ENCODE results near the gene SCIN.
A peak's percentile ranks its signal among the peaks of the same experiment; 100 is the strongest.

SCIN gene

GRCh38 chr7:12623885-12624498 is 53.5 kb downstream of the SCIN start:
- H2AFZ ChIP-seq (ENCODE audit: low read depth) = 0 out of 2 replicates have a peak overlapping the region, but pooled peaks have one; percentile 6
- no peak overlapping the region for H3K27ac ChIP-seq

GRCh38 chr7:12625836-12626235 is 55.3 kb downstream of the SCIN start:
- Histone ChIP-seq H3K4me1 (ENCODE audit: low read depth, poor library complexity, severe bottlenecking) (no peaks in the 10 kb centered on the region), H3K36me3 (ENCODE audit: insufficient read depth) (no peaks in the 10 kb centered on the region), H3K27me3 (ENCODE audit: insufficient read depth, low read depth) (no peaks in the 10 kb centered on the region), H3K4me3 (IDR thresholded peaks at IDR 0.05; ENCODE audit: insufficient read depth, low read depth, low read length) (no peak overlapping the region), H3K27ac (no peak overlapping the region), H4K20me1 (ENCODE audit: insufficient read depth) (no peaks in the 10 kb centered on the region), H3K79me2 (ENCODE audit: insufficient read depth, low read depth) (no peaks in the 10 kb centered on the region), H2AFZ (ENCODE audit: low read depth) (no peak overlapping the region), H3K4me2 (no peak overlapping the region), H3K9ac (no peak overlapping the region)
- no peak for TF ChIP-seq CTCF (conservative IDR thresholded peaks at IDR 0.05; ENCODE audit: low read depth, low read length)

More at GRCh38 chr7:12623885-12624498, 53.5 kb downstream of the SCIN start:
- Histone ChIP-seq H3K27me3 (ENCODE audit: insufficient read depth, low read depth) (no peaks in the 10 kb centered on the region), H3K9ac (no peak overlapping the region), H4K20me1 (ENCODE audit: insufficient read depth) (no peaks in the 10 kb centered on the region), H3K4me3 (IDR thresholded peaks at IDR 0.05; ENCODE audit: insufficient read depth, low read depth, low read length) (no peak overlapping the region), H3K4me2 (no peak overlapping the region; the same call in 1 of the 2 replicates), H3K79me2 (ENCODE audit: insufficient read depth, low read depth) (no peaks in the 10 kb centered on the region), H3K36me3 (ENCODE audit: insufficient read depth) (no peaks in the 10 kb centered on the region), H3K4me1 (ENCODE audit: low read depth, poor library complexity, severe bottlenecking) (no peaks in the 10 kb centered on the region)
- peak; percentile 87 for TF ChIP-seq CTCF (conservative IDR thresholded peaks at IDR 0.05; ENCODE audit: low read depth, low read length)

GRCh38 chr7:12629816-12630512 is 59.4 kb downstream of the SCIN start:
- TF ChIP-seq CTCF (conservative IDR thresholded peaks at IDR 0.05; ENCODE audit: low read depth, low read length) = no peak
- Histone ChIP-seq H3K27ac (no peak overlapping the region), H3K79me2 (ENCODE audit: insufficient read depth, low read depth) (no peaks in the 10 kb centered on the region), H3K36me3 (ENCODE audit: insufficient read depth) (no peaks in the 10 kb centered on the region), H3K9ac (no peak overlapping the region), H3K27me3 (ENCODE audit: insufficient read depth, low read depth) (no peaks in the 10 kb centered on the region), H3K4me2 (no peak overlapping the region), H3K4me1 (ENCODE audit: low read depth, poor library complexity, severe bottlenecking) (no peaks in the 10 kb centered on the region), H3K4me3 (IDR thresholded peaks at IDR 0.05; ENCODE audit: insufficient read depth, low read depth, low read length) (no peak overlapping the region), H2AFZ (ENCODE audit: low read depth) (no peak overlapping the region), H4K20me1 (ENCODE audit: insufficient read depth) (no peaks in the 10 kb centered on the region)

GRCh38 chr7:12630513-12630819 is 59.9 kb downstream of the SCIN start:
- Histone ChIP-seq H3K9ac (no peak overlapping the region), H3K36me3 (ENCODE audit: insufficient read depth) (no peaks in the 10 kb centered on the region), H3K79me2 (ENCODE audit: insufficient read depth, low read depth) (no peaks in the 10 kb centered on the region), H3K4me2 (no peak overlapping the region), H3K27me3 (ENCODE audit: insufficient read depth, low read depth) (no peaks in the 10 kb centered on the region), H3K4me1 (ENCODE audit: low read depth, poor library complexity, severe bottlenecking) (no peaks in the 10 kb centered on the region), H3K27ac (no peak overlapping the region), H4K20me1 (ENCODE audit: insufficient read depth) (no peaks in the 10 kb centered on the region), H3K4me3 (IDR thresholded peaks at IDR 0.05; ENCODE audit: insufficient read depth, low read depth, low read length) (no peak overlapping the region), H2AFZ (ENCODE audit: low read depth) (no peak overlapping the region)
- TF ChIP-seq CTCF (conservative IDR thresholded peaks at IDR 0.05; ENCODE audit: low read depth, low read length) = no peak
